Esophagus mucosa (tissue), 1 donor: ENCODE results near the gene C11orf86. TPM values are rescaled to one million over a fixed set of nuclear protein-coding genes. Genes with fewer than 3 reads are reported as not detected.
"Not testable (repeated sequence)": the region's sequence is repeated elsewhere in the genome, so short reads cannot be mapped to it uniquely, and the experiment has no call there.

Experiments used
- ATAC-seq: fragments of 200-7000 bp; cut with Tn5 transposase; one replicate; pipeline ENCODE4 v1.9.1; 2020
- total RNA-seq: library from RNA; stranded (reverse); gene quantifications from one replicate; pipeline ENCODE4 v1.2.4, GENCODE V29; 2023
- donor health status: DM: yes; HTN: yes; CAD: no.

Gene C11orf86
- total RNA-seq, 1 donor from 2014 or later = not detected

DNA sequence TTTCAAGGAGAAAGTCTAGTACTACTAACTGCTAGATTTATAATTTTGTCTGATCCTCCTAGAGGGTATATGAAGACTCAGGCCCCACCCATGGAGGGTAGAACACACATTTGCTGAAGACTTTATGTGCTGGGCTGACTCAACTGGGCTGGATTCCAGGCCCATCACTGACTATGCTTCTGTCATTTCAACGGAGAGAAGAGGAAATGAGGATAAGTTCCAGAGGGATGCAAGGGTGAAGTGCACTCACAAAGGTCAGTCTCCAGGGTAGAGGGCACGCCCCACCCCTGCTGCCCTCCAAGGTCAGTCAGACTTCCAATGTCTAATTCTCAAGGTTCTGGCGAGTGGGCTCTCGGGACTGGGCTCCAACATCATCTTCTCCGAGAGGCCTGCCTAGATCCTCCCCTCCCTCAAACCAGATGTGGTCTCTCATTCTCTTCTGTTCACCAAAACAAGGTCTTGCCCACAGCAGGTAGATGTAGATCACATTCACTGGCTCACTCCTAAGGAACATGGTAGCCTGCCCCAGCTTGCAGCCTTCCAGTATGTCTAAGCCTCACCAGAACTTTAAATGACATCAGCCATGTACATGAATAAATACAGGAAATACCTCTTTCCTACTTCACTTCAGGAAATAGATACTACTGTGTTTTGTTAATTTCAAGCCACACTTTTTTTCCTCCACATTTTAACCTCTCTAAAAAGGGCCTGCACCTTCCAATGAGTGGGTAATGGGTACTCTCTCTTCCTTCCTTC is 7.3 kb upstream of the C11orf86 start:
- peak; percentile 66 for ATAC-seq

DNA sequence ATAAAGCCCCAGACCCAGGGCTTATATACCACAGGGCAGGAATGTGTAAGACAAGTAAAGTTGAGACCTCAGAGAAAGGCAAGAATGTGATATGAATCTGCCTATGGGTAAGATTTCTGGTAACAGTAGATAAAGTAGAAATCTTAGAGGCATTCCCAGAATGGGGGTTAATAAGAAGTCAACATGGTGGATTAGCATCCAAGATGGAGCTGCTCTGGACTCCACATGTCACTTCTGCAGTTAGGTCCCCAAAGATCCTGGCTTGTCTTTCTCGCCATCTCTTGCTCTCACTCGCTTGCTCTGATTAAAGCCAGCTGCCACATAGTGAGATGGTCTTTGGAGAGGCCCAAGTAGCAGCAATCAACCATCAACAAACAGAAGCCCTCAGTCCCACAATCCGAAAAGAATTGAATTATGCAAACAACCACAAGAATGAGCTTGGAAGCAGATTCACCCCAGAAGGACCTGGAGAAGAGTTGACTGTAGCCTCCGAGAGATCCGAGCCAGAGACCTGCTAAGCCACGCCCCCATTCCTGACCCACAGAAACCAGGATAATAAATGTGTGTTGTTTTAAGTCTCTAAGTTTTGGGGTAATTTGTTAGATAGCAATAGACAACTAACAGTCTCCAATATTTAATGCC is 5.4 kb upstream of the C11orf86 start:
- no peak for ATAC-seq

DNA sequence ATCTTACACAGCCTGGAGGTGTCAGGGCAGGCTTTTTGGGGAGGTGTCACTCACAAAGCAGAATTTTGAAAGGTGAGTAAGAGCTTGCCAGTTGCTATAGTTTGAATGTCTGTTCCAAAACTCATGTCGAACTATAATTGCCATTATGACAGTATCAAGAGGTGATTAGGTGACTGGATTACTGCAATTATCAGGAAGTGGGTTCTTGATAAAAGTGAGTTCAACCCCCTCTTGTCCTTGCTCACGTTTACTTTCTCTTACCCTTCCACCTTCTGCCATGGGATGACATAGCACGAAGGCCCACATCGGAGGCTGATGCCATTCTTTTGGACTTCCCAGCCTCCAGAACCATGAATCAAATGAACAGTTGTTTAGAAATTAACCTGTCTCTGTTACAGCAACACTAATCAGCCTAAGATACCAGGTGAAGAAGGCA is 4.7 kb upstream of the C11orf86 start:
- ATAC-seq = peak; percentile 33

DNA sequence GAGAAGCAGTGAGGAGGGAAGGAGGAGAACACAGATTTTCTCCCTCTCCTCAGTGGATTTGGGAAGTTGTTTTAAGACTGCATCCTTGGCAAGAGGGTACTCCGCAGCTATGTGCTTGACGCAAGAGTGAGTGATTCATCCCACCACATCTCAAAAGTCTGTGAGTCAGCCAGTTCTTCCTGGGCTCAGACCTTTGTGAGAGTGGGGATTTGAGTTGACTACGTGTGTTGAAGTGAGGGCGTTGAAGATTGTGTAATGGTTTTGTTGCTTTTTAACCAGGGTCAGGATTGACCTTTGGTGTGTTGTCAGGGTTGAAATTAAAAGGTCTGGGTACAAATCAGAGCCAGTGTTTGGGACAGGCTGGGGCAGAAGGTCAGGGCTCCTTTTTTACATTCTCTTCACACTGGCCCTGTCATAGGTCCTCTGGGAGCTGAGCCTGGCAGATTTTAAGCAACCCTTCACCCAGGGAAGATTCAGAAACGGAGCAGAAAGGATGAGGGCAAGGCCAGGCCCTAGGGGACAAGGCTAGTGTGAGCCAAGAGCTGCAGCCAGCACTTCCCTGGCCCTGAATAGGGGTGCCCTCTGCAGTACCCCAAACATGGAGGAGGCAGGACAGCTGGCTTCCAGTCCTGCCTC is 4.2 kb upstream of the C11orf86 start:
- ATAC-seq = peak; percentile 93

- no peak for ATAC-seq
Observed at GRCh38 chr11:66971488-66971887, 3.6 kb upstream of the C11orf86 start.

DNA sequence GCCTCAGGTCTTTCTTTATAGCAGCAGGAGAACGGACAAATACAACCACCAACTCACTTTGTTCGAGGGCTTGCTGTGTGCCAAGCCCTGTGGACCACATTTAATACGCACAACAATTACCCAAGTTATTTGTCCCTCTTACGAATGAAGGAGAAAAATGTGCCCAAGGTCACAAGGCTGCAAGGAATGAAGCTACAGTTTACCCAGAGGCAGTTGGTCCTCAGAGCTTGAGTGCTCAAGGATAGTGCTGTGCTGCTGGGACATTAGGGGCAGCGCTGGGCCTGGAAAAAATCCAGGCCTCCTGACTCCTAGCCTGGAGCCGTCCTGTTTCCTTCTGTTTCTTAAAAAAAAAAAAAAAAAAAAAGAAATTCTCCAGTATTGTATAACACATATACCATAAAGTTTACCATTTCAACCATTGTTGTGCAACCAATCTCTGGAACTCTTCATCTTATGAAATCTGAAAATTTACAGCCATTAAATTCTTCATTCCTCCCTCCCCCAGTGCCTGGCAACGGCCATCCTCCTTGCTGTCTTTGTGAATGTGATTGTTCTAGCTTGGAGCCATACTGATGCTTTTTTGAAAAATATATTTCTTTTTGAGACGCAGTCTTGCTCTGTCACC is 1.0 kb upstream of the C11orf86 start:
- ATAC-seq = no peak

- ATAC-seq = no peak
Observed at GRCh38 chr11:66975405-66976027, 412 bp downstream of the C11orf86 start.

DNA sequence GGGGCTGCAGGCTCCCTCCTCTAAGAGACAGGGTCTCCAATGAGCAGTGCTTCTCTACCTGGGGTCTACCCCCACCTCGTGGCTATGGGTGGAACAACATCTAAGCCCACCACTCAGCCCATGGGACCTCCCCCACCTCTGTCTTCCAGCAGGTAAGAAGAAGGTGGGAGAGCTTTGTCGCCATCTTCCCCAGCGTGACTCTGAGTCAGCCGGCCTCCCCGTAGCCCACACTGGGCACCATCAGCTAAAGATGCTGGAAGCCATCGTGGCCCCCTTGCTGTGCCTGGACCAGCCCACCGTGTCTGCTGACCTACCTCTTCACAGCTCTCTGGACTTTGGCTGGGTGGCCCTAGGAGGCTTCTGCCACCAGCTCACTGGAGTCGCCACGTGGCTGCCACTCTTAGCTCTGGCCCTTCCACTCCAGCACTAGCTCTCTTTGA is 944 bp downstream of the C11orf86 start:
- no peak for ATAC-seq

- ATAC-seq = no peak
Observed at GRCh38 chr11:66976925-66977324, 1.8 kb downstream of the C11orf86 start.

DNA sequence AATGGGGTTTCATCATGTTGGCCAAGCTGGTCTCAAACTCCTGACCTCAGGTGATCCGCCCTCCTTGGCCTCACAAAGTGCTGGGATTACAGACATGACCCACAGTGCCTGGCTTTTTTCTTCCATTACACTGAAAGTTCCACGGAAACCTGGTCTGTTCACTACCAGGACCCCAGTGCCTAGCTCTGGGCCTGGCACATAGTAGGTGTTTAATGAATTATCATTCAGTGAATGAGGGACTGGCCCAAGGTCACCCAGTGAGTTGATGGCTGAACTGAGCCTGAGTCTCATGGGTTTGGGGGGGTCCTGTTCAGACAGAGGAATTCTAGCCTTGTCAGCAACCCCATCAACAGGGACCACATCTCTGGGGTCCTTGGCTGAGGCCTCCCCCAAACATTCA is 3.1 kb downstream of the C11orf86 start:
- ATAC-seq = no peak

DNA sequence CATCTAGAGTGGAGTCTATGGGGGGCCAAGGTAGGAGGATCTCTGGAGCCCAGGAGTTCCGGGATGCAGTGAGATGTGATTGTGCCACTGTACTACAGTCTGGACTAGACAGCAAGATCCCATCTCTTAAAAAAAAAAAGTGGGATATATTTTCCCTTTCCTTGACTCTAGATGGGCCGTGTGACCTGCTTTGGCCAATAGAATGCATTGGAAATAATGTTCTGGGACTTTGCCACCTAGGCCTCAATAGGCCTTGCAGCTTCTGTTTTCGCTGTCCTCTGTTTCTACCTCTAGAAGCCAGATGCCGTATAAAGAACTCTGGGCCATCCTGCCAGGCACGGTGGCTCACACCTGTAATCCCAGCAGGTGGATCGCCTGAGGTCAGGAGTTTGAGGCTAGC is 3.6 kb downstream of the C11orf86 start:
- ATAC-seq = no peak

- ATAC-seq = no peak
Observed at GRCh38 chr11:66979336-66979980, 4.4 kb downstream of the C11orf86 start.

GRCh38 chr11:66981976-66982578 is 7.0 kb downstream of the C11orf86 start:
- ATAC-seq = peak; percentile 67

DNA sequence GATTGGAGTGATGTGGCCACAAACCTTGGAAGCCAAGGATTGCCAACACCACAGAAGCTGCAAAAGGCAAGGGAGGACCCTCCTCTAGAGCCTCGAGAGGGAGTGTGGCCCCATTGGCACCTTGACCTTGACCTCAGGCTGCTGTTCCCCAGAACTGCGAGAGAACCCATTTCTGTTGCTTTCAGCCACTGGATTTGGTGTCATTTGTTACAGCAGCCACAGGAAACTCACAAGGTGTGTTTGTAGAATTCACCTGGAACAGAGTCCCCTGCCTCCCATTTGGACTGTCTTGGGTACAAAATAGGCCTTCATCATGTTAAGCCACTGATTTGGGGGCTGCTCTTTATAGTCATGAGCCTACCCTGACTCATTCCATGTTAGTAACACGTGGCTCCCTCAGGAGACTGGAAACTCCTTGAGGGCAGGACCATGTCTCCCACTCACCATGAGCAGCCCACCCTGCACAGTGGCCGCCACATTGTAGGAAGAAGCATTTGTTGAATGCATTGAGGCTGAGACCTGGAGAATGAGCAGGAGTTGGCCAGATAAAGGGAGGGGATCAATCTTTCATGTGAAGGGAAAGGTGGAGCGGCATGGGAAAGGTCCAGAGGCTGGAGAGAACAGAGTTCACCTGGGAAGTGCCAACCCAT is 8.3 kb downstream of the C11orf86 start:
- no peak for ATAC-seq

GRCh38 chr11:66985508-66986177 is 10.5 kb downstream of the C11orf86 start:
- peak; percentile 9 for ATAC-seq

GRCh38 chr11:66986178-66986545 is 11.1 kb downstream of the C11orf86 start:
- ATAC-seq = peak; percentile 29

GRCh38 chr11:66987158-66987620 is 12.1 kb downstream of the C11orf86 start:
- no peak for ATAC-seq

DNA sequence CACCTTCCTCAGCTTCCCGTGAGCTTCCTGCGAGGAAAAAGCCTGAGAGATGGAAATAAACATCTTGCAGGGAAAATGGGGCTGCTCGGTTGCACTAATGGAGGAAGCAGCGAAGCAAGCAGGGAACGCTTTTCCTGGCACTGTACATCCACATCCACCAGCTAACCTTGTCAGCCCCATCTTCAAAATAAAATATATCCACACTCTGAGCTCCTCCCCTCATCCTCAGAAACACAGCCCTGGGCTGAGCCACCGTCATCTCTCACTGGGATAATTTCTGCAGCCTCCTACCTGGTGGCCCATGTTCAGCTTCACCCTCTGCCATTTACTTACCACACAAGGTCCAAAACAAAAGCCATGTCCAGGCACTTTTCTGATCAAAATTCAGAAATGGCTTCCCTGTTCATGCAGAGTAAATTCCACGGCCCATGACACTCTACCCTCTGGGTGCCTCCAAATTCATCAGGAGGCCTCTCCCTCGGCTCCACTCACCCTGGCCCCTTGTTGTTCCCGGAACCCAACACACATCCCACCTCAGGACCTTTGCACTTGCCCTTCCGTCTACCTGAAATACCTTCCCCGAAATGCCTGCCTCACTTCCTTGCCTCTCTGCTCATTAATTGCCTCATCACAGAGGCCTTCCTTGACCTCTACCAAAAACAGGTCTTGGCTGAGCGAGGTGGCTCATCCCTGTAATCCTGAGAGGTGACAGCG is 13.0 kb downstream of the C11orf86 start:
- no peak for ATAC-seq

GRCh38 chr11:66988741-66989140 is 13.6 kb downstream of the C11orf86 start:
- not testable (repeated sequence) for ATAC-seq

DNA sequence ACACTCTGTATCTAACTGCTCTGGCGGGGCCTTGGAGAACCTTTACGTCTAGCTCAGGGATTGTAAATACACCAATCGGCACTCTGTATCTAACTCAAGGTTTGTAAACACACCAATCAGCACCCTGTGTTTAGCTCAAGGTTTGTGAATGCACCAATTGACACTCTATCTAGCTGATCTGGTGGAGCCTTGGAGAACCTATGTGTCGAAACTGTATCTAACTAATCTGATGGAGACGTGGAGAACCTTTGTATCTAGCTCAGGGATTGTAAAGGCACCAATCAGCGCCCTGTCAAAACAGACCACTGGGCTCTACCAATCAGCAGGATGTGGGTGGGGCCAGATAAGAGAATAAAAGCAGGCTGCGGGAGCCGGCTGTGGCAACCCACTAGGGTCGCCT is 14.3 kb downstream of the C11orf86 start:
- ATAC-seq = not testable (repeated sequence)
